IPS-15b (cell line): ENCODE results near the gene DIAPH2.
A peak's percentile ranks its signal among the peaks of the same experiment; 100 is the strongest.

ENCODE experiments used
- H3K27me3 ChIP-seq: one replicate; pipeline ENCODE4 v1.6.1; 2013; ENCODE audit warnings: low read length; ENCODE audit not compliant: control insufficient read depth, insufficient read depth
- H3K36me3 ChIP-seq: one replicate; pipeline ENCODE4 v1.6.1; 2013; ENCODE audit warnings: low read length; ENCODE audit not compliant: control insufficient read depth, insufficient read depth
- H3K4me1 ChIP-seq: one replicate; pipeline ENCODE4 v1.6.1; 2013; ENCODE audit warnings: mild to moderate bottlenecking, low read length; ENCODE audit not compliant: control insufficient read depth, insufficient read depth
- H3K4me3 ChIP-seq: one replicate; pipeline ENCODE4 v1.5.1; 2013; ENCODE audit warnings: low read depth, low read length
- H3K9ac ChIP-seq: one replicate; pipeline ENCODE4 v1.6.1; 2013; ENCODE audit warnings: low read depth, mild to moderate bottlenecking, low read length
- H3K9me3 ChIP-seq: one replicate; pipeline ENCODE4 v1.6.1; 2013; ENCODE audit warnings: mild to moderate bottlenecking, low read length; ENCODE audit not compliant: control insufficient read depth, insufficient read depth

The DIAPH2 gene

DNA sequence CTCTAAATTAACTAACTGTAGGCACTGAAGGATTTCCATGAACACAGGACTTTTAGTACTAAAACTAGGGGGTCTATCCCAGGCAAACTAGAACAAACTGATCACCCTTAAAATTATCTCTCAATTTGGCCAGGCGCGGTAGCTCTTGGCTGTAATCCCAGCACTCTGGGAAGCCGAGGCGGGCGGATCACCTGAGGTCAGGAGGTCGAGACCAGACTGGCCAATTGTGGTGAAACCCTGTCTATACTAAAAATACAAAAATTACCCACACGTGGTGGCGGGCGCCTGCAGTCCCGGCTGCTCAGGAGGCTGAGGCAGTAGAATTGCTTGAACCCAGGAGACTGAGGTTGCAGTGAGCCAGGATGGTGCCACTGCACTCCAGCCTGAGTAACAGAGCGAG is 635.7 kb downstream of the DIAPH2 start:
- Histone ChIP-seq H3K27me3 (no peaks in the 10 kb centered on the region), H3K9ac (no peak overlapping the region), H3K36me3 (no peaks in the 10 kb centered on the region), H3K4me3 (no peak overlapping the region), H3K9me3 (no peaks in the 10 kb centered on the region), H3K4me1 (no peaks in the 10 kb centered on the region)

DNA sequence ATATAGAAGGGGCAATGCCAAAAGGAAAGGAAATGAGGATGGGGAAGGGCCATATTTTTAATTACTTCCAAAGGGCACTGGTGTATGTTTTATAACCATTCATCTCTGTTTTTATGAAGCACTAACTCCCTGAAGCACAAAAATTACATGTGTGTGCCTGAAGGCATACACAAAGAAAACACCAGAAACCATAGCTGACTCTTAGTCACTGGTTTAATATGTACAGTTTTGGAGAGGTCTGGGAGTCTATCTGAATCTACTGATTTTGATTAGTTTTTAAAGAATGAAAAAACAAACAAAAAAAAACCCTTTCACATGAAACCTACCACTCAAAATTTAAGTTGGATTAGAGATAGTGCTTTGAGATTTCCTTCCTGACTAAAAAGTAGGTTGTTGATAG is 637.8 kb downstream of the DIAPH2 start:
- no peak overlapping the region for H3K9ac ChIP-seq
- H3K4me3 ChIP-seq: no peak overlapping the region
- peaks cover 5% of the 10 kb centered on the region for H3K4me1 ChIP-seq
- H3K27me3 ChIP-seq: no peaks in the 10 kb centered on the region
- H3K9me3 ChIP-seq: no peaks in the 10 kb centered on the region
- H3K36me3 ChIP-seq: no peaks in the 10 kb centered on the region

DNA sequence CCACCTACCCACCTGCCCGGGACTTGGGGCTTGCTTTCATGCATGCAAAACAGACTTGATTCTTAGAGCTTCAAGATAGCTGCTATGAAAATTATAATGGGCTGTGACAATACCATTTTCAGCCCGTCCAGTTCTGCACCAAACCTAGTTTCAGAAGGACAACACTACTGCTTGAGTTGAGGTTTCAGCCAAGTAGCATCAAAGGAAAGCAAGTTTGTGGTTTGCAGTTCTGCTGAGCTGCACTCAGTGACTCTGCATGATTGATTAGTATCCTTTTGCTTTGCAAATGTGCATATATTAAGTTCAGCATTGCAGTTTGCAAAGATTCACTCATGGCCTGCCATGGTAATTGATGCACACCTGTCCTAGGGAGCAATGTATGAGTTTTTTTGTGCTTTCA is 641.8 kb downstream of the DIAPH2 start:
- Histone ChIP-seq H3K36me3 (no peaks in the 10 kb centered on the region), H3K9ac (no peak overlapping the region), H3K9me3 (no peaks in the 10 kb centered on the region), H3K4me3 (no peak overlapping the region), H3K4me1 (peaks cover 5% of the 10 kb centered on the region), H3K27me3 (no peaks in the 10 kb centered on the region)

DNA sequence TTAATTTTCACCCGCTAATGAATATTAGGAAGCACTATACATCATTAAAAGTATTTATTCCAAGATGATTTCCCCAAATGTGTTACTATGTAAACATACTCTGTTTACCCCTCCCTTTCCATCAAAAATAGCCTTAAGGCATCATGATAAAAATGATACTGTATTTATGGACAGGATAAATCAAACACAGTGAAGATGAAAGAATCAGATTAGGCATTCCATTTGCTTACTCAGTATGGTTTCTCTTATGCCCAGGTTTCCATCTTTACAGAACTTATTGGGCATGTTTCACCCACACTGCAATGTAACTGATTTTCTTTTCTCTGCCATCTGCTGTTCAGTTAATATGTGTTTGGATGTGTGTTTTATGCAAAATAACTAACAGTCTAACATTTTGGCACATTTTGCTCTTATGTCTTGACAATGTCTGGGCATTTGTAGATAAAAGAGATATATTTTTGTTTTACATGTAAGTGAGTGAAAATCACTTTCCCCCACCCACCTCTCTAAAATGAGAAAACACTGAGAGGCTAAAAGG is 644.3 kb downstream of the DIAPH2 start:
- H3K4me1 ChIP-seq: peaks cover 5% of the 10 kb centered on the region
- H3K9ac ChIP-seq: no peak overlapping the region
- H3K9me3 ChIP-seq: no peaks in the 10 kb centered on the region
- no peaks in the 10 kb centered on the region for H3K36me3 ChIP-seq
- H3K4me3 ChIP-seq: no peak overlapping the region
- H3K27me3 ChIP-seq: no peaks in the 10 kb centered on the region

DNA sequence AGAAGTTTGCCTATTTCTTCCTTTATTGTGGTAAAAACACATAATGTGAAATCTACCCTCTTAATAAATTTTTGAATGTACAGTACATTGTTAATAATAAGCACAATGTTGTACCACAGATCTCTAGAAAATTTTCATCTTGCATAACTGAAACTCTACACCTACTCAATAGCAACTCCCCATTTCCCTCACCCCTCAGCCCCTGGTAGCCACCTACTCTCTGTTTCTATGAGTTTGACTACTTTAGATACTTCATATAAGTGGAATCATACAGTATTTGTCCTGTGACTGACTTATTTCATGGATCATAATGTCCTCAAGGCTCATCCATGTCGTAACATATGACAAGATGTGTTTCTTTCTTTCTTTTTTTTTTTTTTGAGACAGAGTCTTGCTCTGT is 645.5 kb downstream of the DIAPH2 start:
- H3K9ac ChIP-seq: no peak overlapping the region
- H3K27me3 ChIP-seq: no peaks in the 10 kb centered on the region
- no peak overlapping the region for H3K4me3 ChIP-seq
- peaks cover 5% of the 10 kb centered on the region for H3K4me1 ChIP-seq
- no peaks in the 10 kb centered on the region for H3K36me3 ChIP-seq
- H3K9me3 ChIP-seq: no peaks in the 10 kb centered on the region

DNA sequence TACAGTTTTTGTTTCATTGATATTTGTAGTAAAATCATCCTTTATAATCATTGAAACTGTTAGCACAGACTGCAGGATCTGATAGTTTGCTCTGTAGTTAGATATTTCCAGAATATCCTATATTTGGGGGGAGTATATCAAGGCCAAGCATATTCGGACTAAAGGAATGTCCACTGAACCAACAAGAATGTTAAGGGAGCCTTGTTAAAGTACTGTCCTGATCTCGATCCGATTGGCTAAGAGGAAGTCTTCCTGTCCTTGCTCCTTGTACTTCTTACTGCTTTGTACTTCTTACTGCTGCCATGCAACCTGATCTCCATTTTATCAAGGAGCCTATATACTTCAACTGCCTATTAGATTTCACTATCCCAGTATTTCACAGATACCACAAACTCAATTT is 648.3 kb downstream of the DIAPH2 start:
- Histone ChIP-seq H3K4me3 (no peak overlapping the region), H3K9me3 (no peaks in the 10 kb centered on the region), H3K9ac (no peak overlapping the region), H3K27me3 (no peaks in the 10 kb centered on the region), H3K4me1 (no peaks in the 10 kb centered on the region), H3K36me3 (no peaks in the 10 kb centered on the region)

DNA sequence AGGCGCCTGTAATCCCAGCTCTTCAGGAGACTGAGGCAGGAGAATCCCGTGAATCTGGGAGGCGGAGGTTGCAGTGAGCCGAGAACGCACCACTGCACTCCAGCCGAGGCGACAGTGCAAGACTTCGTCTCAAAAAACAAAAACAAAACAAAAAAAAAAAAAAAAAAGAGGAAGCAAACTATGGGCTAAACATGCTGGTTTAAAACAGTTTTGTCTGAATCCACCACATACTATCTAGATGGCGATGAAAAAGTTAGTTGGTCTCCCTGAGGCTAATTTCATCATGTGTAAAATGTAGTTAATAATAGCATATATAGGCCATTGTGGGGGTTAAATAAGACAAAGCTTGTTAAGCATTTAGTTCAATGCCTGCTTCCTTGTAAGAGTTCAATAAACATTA is 650.2 kb downstream of the DIAPH2 start:
- Histone ChIP-seq H3K27me3 (no peaks in the 10 kb centered on the region), H3K36me3 (no peaks in the 10 kb centered on the region), H3K4me1 (no peaks in the 10 kb centered on the region), H3K4me3 (no peak overlapping the region), H3K9ac (no peak overlapping the region), H3K9me3 (no peaks in the 10 kb centered on the region)

DNA sequence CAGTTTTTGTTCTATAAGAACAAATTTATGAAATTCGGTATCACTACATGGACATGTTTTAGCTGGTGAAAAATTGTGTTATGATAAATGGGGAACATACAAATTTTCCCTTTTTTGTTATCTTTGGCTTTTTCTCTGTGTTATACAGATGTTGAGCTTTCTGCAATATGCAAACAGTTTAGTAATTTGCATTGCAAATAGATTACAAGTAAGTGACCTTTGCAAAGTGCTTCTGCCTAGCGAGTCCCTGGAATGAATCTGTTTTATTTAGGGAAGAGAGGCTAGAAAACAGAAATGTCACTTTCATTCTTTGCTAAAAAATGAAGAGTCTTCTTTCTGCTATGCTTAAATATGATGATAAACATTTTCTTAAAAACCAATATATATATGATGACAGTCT is 660.1 kb downstream of the DIAPH2 start:
- Histone ChIP-seq H3K9ac (no peak overlapping the region), H3K9me3 (no peaks in the 10 kb centered on the region), H3K4me3 (peak overlapping the region; percentile 22), H3K36me3 (no peaks in the 10 kb centered on the region), H3K4me1 (peaks cover 31% of the 10 kb centered on the region), H3K27me3 (no peaks in the 10 kb centered on the region)

DNA sequence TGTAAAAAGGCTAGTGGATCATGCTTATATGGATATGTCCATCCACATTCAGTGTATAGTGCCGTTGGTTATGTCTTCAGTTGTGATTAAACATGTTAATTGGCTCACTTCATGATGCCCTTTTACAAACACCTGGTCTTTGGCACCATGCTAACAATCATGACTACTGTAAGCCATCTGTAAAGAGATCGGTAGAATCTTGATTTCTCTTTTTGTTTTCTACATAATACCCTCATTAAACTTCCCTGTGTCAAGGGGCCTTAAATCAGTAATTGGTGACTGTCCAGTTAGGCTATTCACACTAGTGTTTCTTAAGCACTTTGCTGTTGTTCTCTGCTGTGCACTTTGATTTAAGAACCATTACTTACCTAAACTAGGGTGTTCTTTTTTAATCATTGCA is 674.3 kb downstream of the DIAPH2 start:
- Histone ChIP-seq H3K9ac (no peak overlapping the region), H3K4me1 (peaks cover 5% of the 10 kb centered on the region), H3K4me3 (no peak overlapping the region), H3K27me3 (no peaks in the 10 kb centered on the region), H3K36me3 (no peaks in the 10 kb centered on the region), H3K9me3 (no peaks in the 10 kb centered on the region)

DNA sequence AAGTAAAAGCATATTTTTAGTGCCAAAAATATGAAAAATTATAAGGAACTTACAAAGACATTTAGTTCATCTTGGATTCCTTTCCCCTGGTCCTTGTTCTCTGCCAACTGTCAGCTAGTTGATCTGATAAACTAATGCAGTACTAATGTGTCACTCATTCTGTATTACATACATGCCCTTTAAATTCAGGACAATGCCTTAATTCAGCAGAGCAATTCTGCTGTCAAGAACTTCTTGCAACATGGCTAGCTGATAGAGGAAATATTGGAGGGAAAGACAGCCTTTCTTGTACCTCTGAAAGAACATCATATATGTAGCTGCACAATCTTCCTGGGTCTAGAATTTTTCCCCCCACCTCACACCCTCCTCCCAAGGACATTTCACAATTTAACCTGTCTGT is 679.2 kb downstream of the DIAPH2 start:
- H3K36me3 ChIP-seq: no peaks in the 10 kb centered on the region
- no peaks in the 10 kb centered on the region for H3K4me1 ChIP-seq
- no peaks in the 10 kb centered on the region for H3K27me3 ChIP-seq
- no peaks in the 10 kb centered on the region for H3K9me3 ChIP-seq
- H3K9ac ChIP-seq: no peak overlapping the region
- no peak overlapping the region for H3K4me3 ChIP-seq

DNA sequence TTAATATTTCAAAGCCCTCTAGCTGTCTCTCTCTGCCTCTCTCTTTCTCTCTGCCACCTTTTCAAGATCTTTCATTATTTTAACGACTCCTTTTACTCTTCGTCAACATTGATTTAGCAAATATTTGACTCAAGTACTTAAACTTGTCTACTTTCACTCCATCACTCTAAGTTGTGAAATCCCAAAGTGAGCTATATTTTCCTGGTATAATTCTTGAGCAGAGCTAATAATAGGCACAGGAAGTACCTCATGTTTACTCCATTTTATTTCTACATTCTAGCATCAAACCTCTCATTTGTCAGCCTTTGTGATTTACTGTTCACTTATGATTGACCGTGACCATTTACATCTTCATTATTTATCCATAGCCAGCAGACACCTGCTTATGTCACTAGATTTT is 681.6 kb downstream of the DIAPH2 start:
- Histone ChIP-seq H3K4me1 (no peaks in the 10 kb centered on the region), H3K36me3 (no peaks in the 10 kb centered on the region), H3K4me3 (no peak overlapping the region), H3K9me3 (no peaks in the 10 kb centered on the region), H3K27me3 (no peaks in the 10 kb centered on the region), H3K9ac (no peak overlapping the region)

DNA sequence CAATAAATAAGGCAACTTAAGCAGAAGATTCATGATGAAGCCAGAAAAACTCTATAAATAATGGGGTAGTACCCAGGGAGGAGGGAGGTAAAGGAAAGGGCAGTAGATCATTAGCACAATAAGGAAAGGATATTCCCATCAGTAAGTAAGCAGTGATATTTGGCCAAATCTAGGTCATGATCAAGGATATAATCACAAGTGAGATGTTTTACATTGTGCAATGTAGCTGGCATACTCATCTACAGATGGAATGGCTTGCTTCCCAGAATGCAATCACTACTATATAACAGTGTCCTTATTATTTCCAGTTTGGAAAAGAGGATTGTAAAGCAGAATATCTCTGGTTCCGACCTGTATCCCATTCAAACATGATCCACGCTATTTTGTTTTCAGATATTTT is 682.5 kb downstream of the DIAPH2 start:
- no peak overlapping the region for H3K4me3 ChIP-seq
- H3K36me3 ChIP-seq: no peaks in the 10 kb centered on the region
- H3K4me1 ChIP-seq: no peaks in the 10 kb centered on the region
- no peaks in the 10 kb centered on the region for H3K9me3 ChIP-seq
- no peaks in the 10 kb centered on the region for H3K27me3 ChIP-seq
- H3K9ac ChIP-seq: no peak overlapping the region

DNA sequence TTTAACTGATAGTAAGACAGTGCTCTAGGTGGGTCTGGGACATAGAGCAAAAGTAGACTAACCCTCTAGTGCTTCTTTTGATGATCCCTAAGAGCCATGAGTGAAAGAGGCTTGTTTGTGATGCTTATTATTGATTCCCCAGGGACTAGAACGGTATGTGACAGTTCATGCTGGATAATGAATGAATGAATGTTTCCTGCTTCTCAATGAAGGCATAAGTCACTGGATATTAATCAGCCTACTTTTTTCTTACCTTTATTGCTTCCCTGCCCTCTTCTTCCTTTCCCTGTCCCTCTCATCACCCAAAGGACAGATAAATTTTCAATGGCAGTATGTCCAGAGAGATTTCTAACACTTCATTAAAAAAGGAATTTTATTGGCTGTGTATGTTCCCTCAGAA is 685.3 kb downstream of the DIAPH2 start:
- Histone ChIP-seq H3K4me1 (peaks cover 7% of the 10 kb centered on the region), H3K36me3 (no peaks in the 10 kb centered on the region), H3K27me3 (no peaks in the 10 kb centered on the region), H3K9ac (no peak overlapping the region), H3K9me3 (no peaks in the 10 kb centered on the region), H3K4me3 (no peak overlapping the region)
